Esophagus muscularis mucosa (tissue), 3 donors: ENCODE data around the gene TP73.

ENCODE experiments used
- CTCF ChIP-seq, 3 experiments: fragments of 200-600 bp in 2 of 3; fragments of 450-650 bp in 1 of 3; sonication (generic) in 2 of 3; IDR thresholded peaks; one replicate each; pipeline ENCODE4 v1.5.1; 2017 to 2019; ENCODE audit warnings: antibody characterized with exemption in 3 of 3, mild to moderate bottlenecking in 2 of 3, moderate library complexity in 1 of 3
- POLR2AphosphoS5 ChIP-seq, 2 donors: sonication (generic); formaldehyde crosslinking; IDR thresholded peaks; one replicate each; pipeline ENCODE4 v1.6.1; 2017; ENCODE audit warnings: antibody characterized with exemption in 2 of 2

- TF ChIP-seq CTCF (IDR thresholded peaks at IDR 0.05) (no peak), POLR2AphosphoS5 (IDR thresholded peaks at IDR 0.05) (no peak)
These were observed 19.3 kb downstream of the TP73 start for GRCh38 chr1:3671371-3672180.
